Measurements from ENCODE around the gene PRKCQ. TPM values are rescaled to one million over a fixed set of nuclear protein-coding genes. Genes with fewer than 3 reads are reported as not detected.
"Not testable (repeated sequence)": the region's sequence is repeated elsewhere in the genome, so short reads cannot be mapped to it uniquely, and the experiment has no call there.

PRKCQ gene
- total RNA-seq, 2 experiments from 2014 or later = 32.9 to 39.0 TPM

DNA sequence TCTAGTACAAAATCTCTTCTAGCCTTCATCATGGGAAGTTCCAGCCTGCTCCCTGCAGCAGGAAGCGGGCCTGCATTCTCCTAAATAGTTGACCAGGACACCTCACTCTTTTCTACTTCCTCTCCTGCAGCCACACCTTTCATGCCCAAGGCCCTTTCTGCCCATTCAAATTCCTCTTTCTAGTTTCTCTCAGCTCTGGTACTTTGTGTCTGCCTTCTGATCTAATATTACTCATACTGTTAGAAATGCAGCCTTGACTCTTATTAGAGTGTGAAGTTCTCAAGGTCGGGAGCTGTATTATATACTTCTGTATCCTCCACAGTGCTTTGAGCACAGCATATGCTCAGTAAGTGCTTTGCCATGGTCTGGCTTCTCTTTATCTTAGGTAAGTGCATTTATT, 103.1 kb downstream of the PRKCQ start:
- DNase-seq (no peak), ATAC-seq (no peak)
- peaks cover 59% of the 10 kb centered on the region for H3K4me1 Mint-ChIP-seq
- POLR2A ChIA-PET = no interaction called here
- no peaks in the 10 kb centered on the region for H3K9me3 Mint-ChIP-seq (ENCODE audit: low read depth)
- no peak overlapping the region for H3K4me3 Mint-ChIP-seq
- intact Hi-C loops (cut with DNase I, micrococcal nuclease) = no loop called here
- CTCF ChIA-PET = interaction anchor here (0.6 kb wide), 1 partner anchor 176 kb away, joined by 3 read pairs; no protein-coding TSS in a partner anchor
- H3K36me3 Mint-ChIP-seq (ENCODE audit: low read depth) = peaks cover 56% of the 10 kb centered on the region
- H3K27me3 Mint-ChIP-seq = no peaks in the 10 kb centered on the region
- H3K27ac Mint-ChIP-seq = no peak overlapping the region

DNA sequence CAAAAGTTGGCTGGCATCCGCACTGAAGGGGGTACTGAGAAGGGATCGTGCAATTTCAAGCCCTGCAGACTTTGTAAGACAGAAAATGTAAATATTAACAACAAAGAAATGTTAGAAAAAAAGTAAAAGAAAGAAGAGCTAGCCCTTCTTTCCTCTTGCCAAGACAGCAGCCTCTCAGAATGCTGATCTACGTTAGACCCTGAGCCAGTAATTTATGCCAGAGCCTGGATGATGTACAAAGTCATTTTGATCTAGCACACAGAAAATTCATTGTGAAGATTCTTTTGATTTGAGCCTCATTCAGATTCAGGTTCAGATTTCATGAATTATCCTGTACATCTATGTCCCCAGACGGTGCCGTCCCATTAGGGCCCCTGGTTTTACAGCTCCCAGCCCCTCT, 105.2 kb downstream of the PRKCQ start:
- Mint-ChIP-seq H3K4me1 (peaks cover 59% of the 10 kb centered on the region), H3K9me3 (ENCODE audit: low read depth) (no peaks in the 10 kb centered on the region), H3K36me3 (ENCODE audit: low read depth) (peaks cover 62% of the 10 kb centered on the region), H3K27me3 (no peaks in the 10 kb centered on the region), H3K27ac (peak overlapping the region; percentile 69), H3K4me3 (no peak overlapping the region)
- intact Hi-C loops (cut with DNase I, micrococcal nuclease) = loop anchor here (1.0 to 5.0 kb wide), 4 partner anchors 18 to 68 kb away; no protein-coding TSS in a partner anchor
- ATAC-seq = no peak
- CTCF ChIA-PET = interaction anchor here (1.5 kb wide), 1 partner anchor 68 kb away, joined by 5 read pairs; no protein-coding TSS in a partner anchor
- POLR2A ChIA-PET = no interaction called here
- DNase-seq = no peak

DNA sequence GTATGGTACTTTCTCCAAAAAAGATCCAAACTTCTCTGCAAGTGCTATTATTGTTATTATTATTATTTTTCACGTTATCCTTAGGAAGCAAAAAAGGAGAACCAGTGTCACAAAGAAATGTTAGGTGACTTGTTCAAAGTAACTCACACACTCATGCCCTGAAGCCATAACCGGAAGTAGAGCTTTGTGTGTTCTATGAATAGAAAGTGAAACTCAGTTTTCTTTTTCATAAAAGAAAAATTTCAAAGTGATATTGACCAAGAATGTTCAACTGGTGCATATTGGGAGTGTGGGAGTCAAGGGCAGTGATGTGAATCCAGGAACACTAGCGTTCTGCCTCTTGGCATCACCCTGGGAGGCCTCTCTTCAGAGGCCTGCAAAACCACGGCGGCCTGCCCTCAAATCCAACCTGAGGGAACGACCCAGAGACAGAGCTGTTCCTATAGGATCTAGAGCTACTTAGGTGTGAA, 106.1 kb downstream of the PRKCQ start:
- H3K27ac Mint-ChIP-seq = peak overlapping the region; percentile 99
- ChIA-PET POLR2A (interaction anchor here (0.6 to 1.2 kb wide), 2 partner anchors 20 to 133 kb away, joined by 4 to 5 read pairs; no protein-coding TSS in a partner anchor), CTCF (interaction anchor here (0.6 to 2.0 kb wide), 13 partner anchors 9 to 133 kb away, joined by 3 to 18 read pairs (median 4); no protein-coding TSS in a partner anchor)
- ATAC-seq (peak; percentile 82), DNase-seq (peak; percentile 53)
- H3K36me3 Mint-ChIP-seq (ENCODE audit: low read depth) = peaks cover 65% of the 10 kb centered on the region
- no peaks in the 10 kb centered on the region for H3K9me3 Mint-ChIP-seq (ENCODE audit: low read depth)
- peak overlapping the region; percentile 72 for H3K4me3 Mint-ChIP-seq
- no peaks in the 10 kb centered on the region for H3K27me3 Mint-ChIP-seq
- H3K4me1 Mint-ChIP-seq = peaks cover 59% of the 10 kb centered on the region
- intact Hi-C loops (cut with DNase I, micrococcal nuclease) = loop anchor here (1.0 to 5.0 kb wide), 6 partner anchors 19 to 106 kb away; partner anchors contain the start of gene PRKCQ (in 1 of the 2)

DNA sequence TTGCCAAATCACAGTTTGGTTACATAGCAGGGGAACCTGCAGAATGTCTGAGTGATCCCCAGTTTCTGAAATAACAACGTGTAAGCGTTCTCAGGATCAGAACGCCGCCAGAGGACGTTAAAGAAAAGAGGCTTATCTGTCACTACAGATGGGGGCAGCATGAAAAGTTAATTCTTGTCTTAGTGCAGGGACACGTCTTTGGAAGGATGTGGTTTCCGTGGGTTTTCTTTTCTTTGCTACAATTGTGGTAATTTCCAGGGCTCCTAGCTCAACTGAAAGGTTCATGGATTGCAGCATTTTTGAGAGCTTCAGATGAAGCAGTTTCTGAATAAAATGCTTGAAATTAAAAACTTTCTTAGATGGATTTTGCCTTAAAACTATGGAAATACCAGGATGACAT, 106.6 kb downstream of the PRKCQ start:
- peak; percentile 85 for ATAC-seq
- H3K4me3 Mint-ChIP-seq = peak overlapping the region; percentile 33
- DNase-seq = peak; percentile 70
- CTCF ChIA-PET = interaction anchor here (0.6 to 2.0 kb wide), 16 partner anchors 8 to 134 kb away, joined by 3 to 18 read pairs (median 3); no protein-coding TSS in a partner anchor
- H3K4me1 Mint-ChIP-seq = peaks cover 58% of the 10 kb centered on the region
- peak overlapping the region; percentile 86 for H3K27ac Mint-ChIP-seq
- H3K9me3 Mint-ChIP-seq (ENCODE audit: low read depth) = no peaks in the 10 kb centered on the region
- POLR2A ChIA-PET = interaction anchor here (0.6 to 1.2 kb wide), 2 partner anchors 20 to 134 kb away, joined by 4 to 5 read pairs; no protein-coding TSS in a partner anchor
- intact Hi-C loops (cut with DNase I, micrococcal nuclease) = loop anchor here (1.0 to 5.0 kb wide), 4 partner anchors 39 to 107 kb away; partner anchors contain the start of gene PRKCQ (in 1 of the 2)
- H3K27me3 Mint-ChIP-seq = no peaks in the 10 kb centered on the region
- peaks cover 60% of the 10 kb centered on the region for H3K36me3 Mint-ChIP-seq (ENCODE audit: low read depth)

DNA sequence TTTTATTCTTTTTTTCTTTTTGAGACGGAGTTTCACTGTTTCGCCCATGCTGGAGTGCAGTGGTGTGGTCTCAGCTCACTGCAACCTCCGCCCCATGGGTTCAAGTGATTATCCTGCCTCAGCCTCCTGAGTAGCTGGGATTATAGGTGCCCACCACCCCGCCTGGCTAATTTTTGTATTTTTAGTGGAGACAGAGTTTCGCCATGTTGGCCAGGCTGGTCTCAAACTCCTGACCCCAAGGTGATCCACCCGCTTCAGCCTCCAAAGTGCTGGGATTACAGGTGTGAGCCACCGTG, 107.4 kb downstream of the PRKCQ start:
- Mint-ChIP-seq H3K36me3 (ENCODE audit: low read depth) (peaks cover 56% of the 10 kb centered on the region), H3K4me1 (peaks cover 55% of the 10 kb centered on the region), H3K27ac (peak overlapping the region; percentile 86)
- H3K4me3 Mint-ChIP-seq; POLR2A ChIA-PET; ATAC-seq; H3K27me3 Mint-ChIP-seq; DNase-seq; H3K9me3 Mint-ChIP-seq (ENCODE audit: low read depth): not testable (repeated sequence)
- CTCF ChIA-PET = interaction anchor here (0.6 to 2.0 kb wide), 5 partner anchors 9 to 131 kb away, joined by 3 to 18 read pairs (median 4); no protein-coding TSS in a partner anchor
- intact Hi-C loops (cut with DNase I, micrococcal nuclease) = loop anchor here (1.0 to 5.0 kb wide), 4 partner anchors 40 to 108 kb away; partner anchors contain the start of gene PRKCQ (in 1 of the 2)

DNA sequence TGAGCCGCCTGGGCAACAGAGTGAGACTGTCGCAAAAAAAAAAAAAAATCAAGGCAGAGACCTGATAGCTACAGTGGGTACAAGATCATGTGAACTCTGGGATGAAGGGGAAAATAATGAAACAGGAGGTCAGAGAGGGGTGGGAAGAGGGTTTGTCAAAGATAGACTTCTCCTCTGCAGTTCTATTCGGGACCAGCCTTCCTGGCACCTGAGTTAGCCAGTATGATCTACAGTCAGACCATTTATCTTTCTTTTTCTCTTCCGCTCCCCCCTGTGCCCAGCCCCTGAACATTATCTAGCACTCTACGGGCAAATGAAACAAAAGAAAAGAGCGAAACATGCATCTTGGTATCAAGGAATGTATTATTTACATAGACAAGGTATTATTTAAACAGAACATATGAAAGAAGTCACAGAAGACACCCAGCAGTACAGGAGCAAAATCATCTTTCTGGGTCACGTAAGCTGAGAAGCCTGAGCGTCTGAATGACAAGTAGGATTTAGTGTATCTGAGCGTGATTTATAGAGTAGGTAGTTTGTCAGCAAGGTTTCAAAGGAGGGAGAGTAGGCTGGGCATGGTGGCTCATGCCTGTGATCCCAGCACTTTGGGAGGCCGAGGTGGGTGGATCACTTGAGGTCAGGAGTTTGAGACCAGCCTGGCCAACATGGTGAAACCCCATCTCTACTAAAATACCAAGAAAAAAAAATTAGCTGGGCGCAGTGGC, 109.0 kb downstream of the PRKCQ start:
- CTCF ChIA-PET = no interaction called here
- Mint-ChIP-seq H3K4me3 (no peak overlapping the region), H3K27me3 (no peaks in the 10 kb centered on the region), H3K27ac (peak overlapping the region; percentile 7), H3K36me3 (ENCODE audit: low read depth) (peaks cover 56% of the 10 kb centered on the region), H3K4me1 (peaks cover 56% of the 10 kb centered on the region), H3K9me3 (ENCODE audit: low read depth) (no peaks in the 10 kb centered on the region)
- DNase-seq (no peak), ATAC-seq (no peak)
- POLR2A ChIA-PET = no interaction called here
- intact Hi-C loops (cut with DNase I, micrococcal nuclease) = loop anchor here in 1 of 2 experiments (5.0 kb wide), 1 partner anchor 41 kb away; no protein-coding TSS in a partner anchor

DNA sequence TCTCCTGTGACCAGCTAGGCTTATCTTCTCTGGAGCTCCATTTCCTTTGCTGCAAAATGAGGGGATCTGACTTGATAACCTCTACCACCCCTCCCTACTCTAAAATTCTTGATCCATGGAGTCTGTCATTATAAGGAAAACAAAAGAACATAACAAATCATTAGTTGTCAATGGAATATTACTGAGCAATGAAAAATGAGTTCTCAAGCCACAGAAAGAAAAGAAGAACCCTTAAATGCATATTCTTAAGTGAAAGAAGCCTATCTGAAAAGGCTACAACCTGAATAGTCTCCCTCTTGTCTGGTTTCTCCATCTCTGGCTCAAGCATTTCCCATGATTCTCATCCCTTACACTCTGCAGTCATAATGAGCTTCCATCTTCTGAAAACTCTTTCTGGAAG, 110.4 kb downstream of the PRKCQ start:
- no peaks in the 10 kb centered on the region for H3K9me3 Mint-ChIP-seq (ENCODE audit: low read depth)
- intact Hi-C loops (cut with DNase I, micrococcal nuclease) = loop anchor here in 1 of 2 experiments (5.0 kb wide), 1 partner anchor 43 kb away; no protein-coding TSS in a partner anchor
- H3K27ac Mint-ChIP-seq = no peak overlapping the region
- ChIA-PET POLR2A (no interaction called here), CTCF (interaction anchor here (0.7 to 0.8 kb wide), 2 partner anchors 26 to 72 kb away, joined by 3 to 4 read pairs; no protein-coding TSS in a partner anchor)
- DNase-seq (no peak), ATAC-seq (no peak)
- H3K27me3 Mint-ChIP-seq = no peaks in the 10 kb centered on the region
- H3K36me3 Mint-ChIP-seq (ENCODE audit: low read depth) = peaks cover 62% of the 10 kb centered on the region
- H3K4me3 Mint-ChIP-seq = no peak overlapping the region
- peaks cover 55% of the 10 kb centered on the region for H3K4me1 Mint-ChIP-seq

DNA sequence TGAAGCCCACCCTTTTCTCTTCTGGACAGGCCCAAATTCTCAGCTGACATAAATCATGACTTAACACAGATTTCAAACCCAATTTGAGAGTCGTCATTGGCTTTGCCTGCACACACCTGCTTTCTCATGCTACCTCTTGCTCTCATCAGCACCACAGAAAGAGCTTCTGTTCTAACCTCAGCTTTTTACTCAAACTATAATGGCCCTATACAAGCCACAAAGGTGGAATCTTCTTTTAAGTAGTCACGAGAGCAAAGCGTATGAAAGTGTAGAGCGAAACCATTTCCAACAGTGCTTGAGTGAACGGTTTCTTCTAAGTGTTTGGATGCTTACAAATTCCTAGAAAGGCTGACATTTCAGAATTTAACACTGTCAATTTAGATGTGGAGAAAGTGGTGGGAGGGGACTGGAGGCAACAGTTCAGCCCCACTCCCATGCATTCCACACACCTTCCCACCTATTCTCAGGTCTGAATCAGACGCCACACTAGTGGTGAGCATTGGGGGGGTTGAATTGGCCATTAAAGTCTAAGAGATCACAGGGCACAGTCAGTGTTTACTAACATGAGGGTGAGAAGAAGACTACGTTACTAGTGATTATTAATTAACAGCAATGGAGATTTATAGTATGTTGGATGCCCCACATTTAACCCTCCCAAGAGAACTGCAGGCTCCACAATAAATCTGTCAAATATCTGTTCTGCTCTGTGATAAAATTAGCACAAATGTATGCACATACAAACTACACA, 114.0 kb downstream of the PRKCQ start:
- DNase-seq (peak; percentile 42), ATAC-seq (peak; percentile 89)
- Mint-ChIP-seq H3K27ac (peak overlapping the region; percentile 72), H3K27me3 (no peaks in the 10 kb centered on the region), H3K4me1 (peaks cover 28% of the 10 kb centered on the region), H3K36me3 (ENCODE audit: low read depth) (peaks cover 67% of the 10 kb centered on the region), H3K4me3 (no peak overlapping the region), H3K9me3 (ENCODE audit: low read depth) (peaks cover under 1% of the 10 kb centered on the region)
- intact Hi-C loops (cut with DNase I, micrococcal nuclease) = no loop called here
- ChIA-PET CTCF (interaction anchor here (0.9 to 1.5 kb wide), 2 partner anchors 8 to 112 kb away, joined by 3 to 5 read pairs; no protein-coding TSS in a partner anchor), POLR2A (interaction anchor here (0.7 kb wide), 1 partner anchor 264 kb away, joined by 3 read pairs; no protein-coding TSS in a partner anchor)

DNA sequence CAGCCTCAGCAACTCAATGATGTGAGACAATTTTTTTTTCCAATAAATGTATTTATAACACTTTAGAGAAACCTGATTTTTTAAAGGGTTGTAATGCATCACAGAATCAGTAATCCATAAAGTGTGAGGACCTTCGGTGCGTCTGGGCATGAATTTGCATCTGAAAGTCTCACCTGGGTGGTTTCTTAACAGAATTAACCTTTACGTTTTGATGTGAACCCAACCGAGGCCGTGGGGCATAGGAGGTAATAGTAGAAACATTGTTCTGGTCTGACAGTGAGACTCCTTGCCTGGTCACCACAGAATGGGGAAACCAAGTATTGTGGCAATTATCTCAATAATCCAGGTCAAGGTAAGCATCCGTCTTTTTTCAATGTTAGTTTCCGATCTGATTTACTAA, 114.6 kb downstream of the PRKCQ start:
- intact Hi-C loops (cut with DNase I, micrococcal nuclease) = no loop called here
- no peak for DNase-seq
- H3K9me3 Mint-ChIP-seq (ENCODE audit: low read depth) = peaks cover 5% of the 10 kb centered on the region
- no peaks in the 10 kb centered on the region for H3K27me3 Mint-ChIP-seq
- H3K27ac Mint-ChIP-seq = peak overlapping the region; percentile 72
- no peak overlapping the region for H3K4me3 Mint-ChIP-seq
- H3K36me3 Mint-ChIP-seq (ENCODE audit: low read depth) = peaks cover 66% of the 10 kb centered on the region
- CTCF ChIA-PET = interaction anchor here (0.9 to 1.5 kb wide), 3 partner anchors 8 to 190 kb away, joined by 3 to 5 read pairs (median 3); no protein-coding TSS in a partner anchor
- POLR2A ChIA-PET = interaction anchor here (0.7 kb wide), 1 partner anchor 263 kb away, joined by 3 read pairs; no protein-coding TSS in a partner anchor
- H3K4me1 Mint-ChIP-seq = peaks cover 25% of the 10 kb centered on the region
- ATAC-seq = no peak

DNA sequence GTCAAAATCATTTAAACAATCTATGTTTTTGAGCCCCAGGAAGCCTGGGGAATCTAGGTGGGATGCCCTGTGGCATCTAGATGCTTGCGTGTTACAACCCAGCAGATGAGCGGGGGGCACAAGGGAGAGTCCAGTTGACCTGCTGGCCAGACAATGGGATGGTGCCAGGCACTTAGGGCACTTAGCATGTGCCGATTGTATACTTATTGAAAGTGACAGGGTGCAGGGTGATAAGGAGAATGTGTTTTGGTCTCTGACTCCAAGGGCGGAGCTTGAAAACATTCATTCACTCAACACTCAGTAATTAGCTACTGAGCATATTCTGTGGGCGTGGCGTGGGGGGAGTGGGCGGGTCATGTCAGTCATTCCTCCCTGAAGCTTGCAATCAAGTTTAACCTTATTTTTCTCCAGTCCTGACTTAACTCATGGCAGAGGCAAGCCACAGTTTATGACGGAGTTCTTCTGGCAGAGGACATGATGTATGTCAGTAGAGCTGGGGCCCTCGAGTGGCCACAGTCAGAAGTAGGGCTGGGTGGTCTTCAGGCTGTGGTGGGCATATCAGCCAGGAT, 115.1 kb downstream of the PRKCQ start:
- H3K4me1 Mint-ChIP-seq = peaks cover 25% of the 10 kb centered on the region
- peaks cover 5% of the 10 kb centered on the region for H3K9me3 Mint-ChIP-seq (ENCODE audit: low read depth)
- no peak overlapping the region for H3K27ac Mint-ChIP-seq
- no peaks in the 10 kb centered on the region for H3K27me3 Mint-ChIP-seq
- H3K4me3 Mint-ChIP-seq = no peak overlapping the region
- peaks cover 66% of the 10 kb centered on the region for H3K36me3 Mint-ChIP-seq (ENCODE audit: low read depth)
- ChIA-PET POLR2A (no interaction called here), CTCF (interaction anchor here (1.2 to 2.2 kb wide), 3 partner anchors 9 to 202 kb away, joined by 3 to 5 read pairs (median 5); no protein-coding TSS in a partner anchor)
- ATAC-seq = no peak
- peak; percentile 39 for DNase-seq
- intact Hi-C loops (cut with DNase I, micrococcal nuclease) = no loop called here

Data from activated CD4-positive, alpha-beta T cell treated with anti-CD3 and anti-CD28 coated beads for 36 hours (primary cell).